Body of pancreas (tissue), 4 donors: ENCODE data around the gene LRRTM3. TPM values are rescaled to one million over a fixed set of nuclear protein-coding genes. Genes with fewer than 3 reads are reported as not detected.

Source experiments
- ATAC-seq: fragments of 150-250 bp; one replicate; pipeline ENCODE4 v1.9.1; 2016
- DNase-seq, 4 donors: peaks; one replicate each; pipeline ENCODE4 v3.0.0-alpha.2; 2019
- H3K27ac ChIP-seq, 4 donors: fragments of 200-600 bp; sonication (generic); 1 replicate in 3 of 4; 2 replicates in 1 of 4; pipeline versions ENCODE4 v1.5.1 to v1.6.1; 2016 to 2019; ENCODE audit warnings: mild to moderate bottlenecking in 1 of 4, mixed read lengths in 1 of 4, moderate library complexity in 1 of 4
- H3K27me3 ChIP-seq, 2 donors: fragments of 200-600 bp; sonication (generic); one replicate each; pipeline ENCODE4 v1.6.0; 2016; ENCODE audit warnings: mild to moderate bottlenecking in 1 of 2
- H3K36me3 ChIP-seq, 2 donors: fragments of 200-600 bp; sonication (generic); replicated peaks in 1 of 2; 2 replicates each; pipeline ENCODE4 v1.5.1; 2016; ENCODE audit warnings: low read depth in 2 of 2; ENCODE audit not compliant: insufficient read depth in 1 of 2
- H3K4me1 ChIP-seq: fragments of 200-600 bp; sonication (generic); one replicate; pipeline ENCODE4 v1.6.0; 2016
- H3K4me3 ChIP-seq, 2 donors: fragments of 200-600 bp; sonication (generic); 1 replicate in 1 of 2; 2 replicates in 1 of 2; pipeline ENCODE4 v1.5.1; 2016 to 2019
- H3K9me3 ChIP-seq, 3 donors: fragments of 200-600 bp; sonication (generic); 1 replicate in 2 of 3; 2 replicates in 1 of 3; pipeline ENCODE4 v1.5.1; 2016
- CTCF ChIP-seq, 7 experiments: fragments of 450-650 bp in 4 of 7; fragments of 200-600 bp in 3 of 7; sonication (generic) in 3 of 7; IDR thresholded peaks; one replicate each; pipeline ENCODE4 v1.5.1; 2016 to 2019; ENCODE audit warnings: antibody characterized with exemption in 7 of 7
- POLR2A ChIP-seq, 3 donors: fragments of 450-650 bp; IDR thresholded peaks; one replicate each; pipeline ENCODE4 v1.6.1; 2016; ENCODE audit warnings: antibody characterized with exemption in 3 of 3, mild to moderate bottlenecking in 2 of 3
- WGBS, 2 donors: methylation state at CpG; one replicate each; pipeline ENCODE4 v1.1.5; 2017; 5-methylcytosine and 5-hydroxymethylcytosine counted together
- intact Hi-C: fragments of 100-400 bp; cut with DNase I; formaldehyde crosslinking; loops from one replicate; pipeline ENCODE4 v1.15.1; 2023
- total RNA-seq, 2 donors: library from RNA; depleted of rRNA; stranded (reverse); fragments of >200 nt; gene quantifications; one replicate each; pipeline ENCODE4 v1.1.0, GENCODE V29; 2016

LRRTM3 gene
- total RNA-seq, 2 donors from 2014 or later, result 1.3 TPM

- 75 to 88% methylated on average over 2 of the region's 2 CpGs for WGBS, 2 donors
- Histone ChIP-seq H3K9me3 (no peaks in the 10 kb centered on the region), H3K4me3 (no peak overlapping the region), H3K4me1 (no peaks in the 10 kb centered on the region), H3K27ac (no peak overlapping the region), H3K27me3 (no peaks in the 10 kb centered on the region), H3K36me3 (no peaks in the 10 kb centered on the region)
- TF ChIP-seq CTCF (IDR thresholded peaks at IDR 0.05), result no peak
- TF ChIP-seq POLR2A (IDR thresholded peaks at IDR 0.05), result no peak
- ATAC-seq (no peak), DNase-seq (no peak)
- intact Hi-C loops, result no loop called here
These were observed 32.6 kb downstream of the LRRTM3 start for GRCh38 chr10:66958466-66958865.

GRCh38 chr10:66964946-66965345 lies 39.1 kb downstream of the LRRTM3 start:
- Histone ChIP-seq H3K4me1 (no peaks in the 10 kb centered on the region), H3K9me3 (no peaks in the 10 kb centered on the region), H3K36me3 (no peaks in the 10 kb centered on the region), H3K27me3 (no peaks in the 10 kb centered on the region), H3K27ac (no peak overlapping the region), H3K4me3 (no peak overlapping the region)
- TF ChIP-seq CTCF (IDR thresholded peaks at IDR 0.05) (no peak), POLR2A (IDR thresholded peaks at IDR 0.05) (no peak)
- intact Hi-C loops, result no loop called here
- no peak for ATAC-seq
- WGBS, 2 donors, result 61 to 80% methylated on average over 4 of the region's 4 CpGs
- DNase-seq, result no peak

GRCh38 chr10:66980246-66980815 lies 54.5 kb downstream of the LRRTM3 start:
- no peak for DNase-seq
- no peaks in the 10 kb centered on the region for H3K9me3 ChIP-seq
- no peak overlapping the region for H3K4me3 ChIP-seq
- no peaks in the 10 kb centered on the region for H3K27me3 ChIP-seq
- no peaks in the 10 kb centered on the region for H3K36me3 ChIP-seq
- TF ChIP-seq POLR2A (IDR thresholded peaks at IDR 0.05) (no peak), CTCF (IDR thresholded peaks at IDR 0.05) (no peak)
- H3K27ac ChIP-seq, result no peak overlapping the region
- no peak for ATAC-seq
- H3K4me1 ChIP-seq, result peaks cover 19% of the 10 kb centered on the region
- intact Hi-C loops, result no loop called here
- 88 to 91% methylated on average over 4 of the region's 4 CpGs for WGBS, 2 donors

- H3K36me3 ChIP-seq, result no peaks in the 10 kb centered on the region
- intact Hi-C loops, result no loop called here
- ATAC-seq (no peak), DNase-seq (no peak)
- no peak overlapping the region for H3K27ac ChIP-seq
- H3K27me3 ChIP-seq, result no peaks in the 10 kb centered on the region
- no peaks in the 10 kb centered on the region for H3K9me3 ChIP-seq
- no peak for TF ChIP-seq CTCF (IDR thresholded peaks at IDR 0.05)
- TF ChIP-seq POLR2A (IDR thresholded peaks at IDR 0.05), result no peak
- H3K4me3 ChIP-seq, result no peak overlapping the region
- 70 to 80% methylated on average over 3 of the region's 3 CpGs for WGBS, 2 donors
- H3K4me1 ChIP-seq, result peaks cover 19% of the 10 kb centered on the region
These were observed 55.7 kb downstream of the LRRTM3 start for GRCh38 chr10:66981361-66982052.

GRCh38 chr10:66982053-66982420 lies 56.2 kb downstream of the LRRTM3 start:
- no peak for TF ChIP-seq POLR2A (IDR thresholded peaks at IDR 0.05)
- no peak for TF ChIP-seq CTCF (IDR thresholded peaks at IDR 0.05)
- Histone ChIP-seq H3K4me3 (no peak overlapping the region), H3K9me3 (no peaks in the 10 kb centered on the region), H3K4me1 (peaks cover 19% of the 10 kb centered on the region), H3K36me3 (no peaks in the 10 kb centered on the region), H3K27ac (no peak overlapping the region), H3K27me3 (no peaks in the 10 kb centered on the region)
- WGBS, 2 donors, result 76 to 91% methylated on average over 1 of the region's 1 CpG
- intact Hi-C loops, result no loop called here
- DNase-seq, result no peak
- no peak for ATAC-seq
